GM12801 (cell line): Measurements from ENCODE around the gene PHF23.

Experiments used
- TF ChIP-seq, protein P1 (sequence below): IDR thresholded peaks from one replicate; pipeline ENCODE4 v1.5.1; 2011; ENCODE audit warnings: control low read depth; ENCODE audit not compliant: insufficient read length; ENCODE audit errors: extremely low read depth

PHF23 gene

DNA sequence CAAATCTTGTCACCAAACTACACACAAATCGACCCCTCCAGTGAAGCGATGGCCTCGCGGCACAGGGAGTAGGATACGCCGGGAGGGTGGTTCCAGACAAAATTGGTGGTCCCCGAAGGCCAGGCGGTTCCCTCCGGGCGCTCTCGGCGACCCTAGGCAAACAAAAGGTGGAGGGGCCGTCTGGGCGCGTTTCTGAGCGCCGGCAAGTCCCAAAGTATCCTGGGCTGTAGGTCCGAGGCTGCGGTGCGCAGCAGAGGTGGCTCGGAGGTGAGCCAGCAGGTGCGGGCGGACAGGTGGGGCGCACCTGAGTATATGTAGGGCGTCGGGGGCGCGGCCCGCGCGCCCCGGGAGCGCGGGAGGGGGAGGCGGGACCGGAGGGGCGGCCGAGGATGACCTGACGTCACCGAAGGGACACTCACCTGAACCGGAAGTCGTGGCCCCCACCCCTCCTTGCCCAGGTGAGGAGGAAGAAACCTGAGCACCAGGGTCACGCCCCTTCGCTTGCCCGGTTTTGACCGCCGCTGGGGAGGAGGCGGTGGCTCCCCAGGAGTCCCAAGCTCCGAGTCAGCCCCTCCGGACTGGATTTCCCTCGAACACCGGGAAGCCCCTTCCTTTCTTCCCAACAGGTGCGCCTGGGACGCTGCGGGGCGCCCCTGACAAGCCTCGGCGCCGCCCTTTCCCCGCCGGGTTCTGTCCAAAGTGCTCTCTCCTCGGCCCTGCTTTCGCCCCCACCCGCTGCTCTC is 23.1 kb upstream of the PHF23 start, which contains the start of gene CLDN7:
Gene CLDN7 (minus strand): TSS at position 287 of the 743 bp plus-strand sequence. CDS start 435 bp downstream, outside the sequence.
- TF ChIP-seq, protein P1, sequence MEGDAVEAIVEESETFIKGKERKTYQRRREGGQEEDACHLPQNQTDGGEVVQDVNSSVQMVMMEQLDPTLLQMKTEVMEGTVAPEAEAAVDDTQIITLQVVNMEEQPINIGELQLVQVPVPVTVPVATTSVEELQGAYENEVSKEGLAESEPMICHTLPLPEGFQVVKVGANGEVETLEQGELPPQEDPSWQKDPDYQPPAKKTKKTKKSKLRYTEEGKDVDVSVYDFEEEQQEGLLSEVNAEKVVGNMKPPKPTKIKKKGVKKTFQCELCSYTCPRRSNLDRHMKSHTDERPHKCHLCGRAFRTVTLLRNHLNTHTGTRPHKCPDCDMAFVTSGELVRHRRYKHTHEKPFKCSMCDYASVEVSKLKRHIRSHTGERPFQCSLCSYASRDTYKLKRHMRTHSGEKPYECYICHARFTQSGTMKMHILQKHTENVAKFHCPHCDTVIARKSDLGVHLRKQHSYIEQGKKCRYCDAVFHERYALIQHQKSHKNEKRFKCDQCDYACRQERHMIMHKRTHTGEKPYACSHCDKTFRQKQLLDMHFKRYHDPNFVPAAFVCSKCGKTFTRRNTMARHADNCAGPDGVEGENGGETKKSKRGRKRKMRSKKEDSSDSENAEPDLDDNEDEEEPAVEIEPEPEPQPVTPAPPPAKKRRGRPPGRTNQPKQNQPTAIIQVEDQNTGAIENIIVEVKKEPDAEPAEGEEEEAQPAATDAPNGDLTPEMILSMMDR = no peak

DNA sequence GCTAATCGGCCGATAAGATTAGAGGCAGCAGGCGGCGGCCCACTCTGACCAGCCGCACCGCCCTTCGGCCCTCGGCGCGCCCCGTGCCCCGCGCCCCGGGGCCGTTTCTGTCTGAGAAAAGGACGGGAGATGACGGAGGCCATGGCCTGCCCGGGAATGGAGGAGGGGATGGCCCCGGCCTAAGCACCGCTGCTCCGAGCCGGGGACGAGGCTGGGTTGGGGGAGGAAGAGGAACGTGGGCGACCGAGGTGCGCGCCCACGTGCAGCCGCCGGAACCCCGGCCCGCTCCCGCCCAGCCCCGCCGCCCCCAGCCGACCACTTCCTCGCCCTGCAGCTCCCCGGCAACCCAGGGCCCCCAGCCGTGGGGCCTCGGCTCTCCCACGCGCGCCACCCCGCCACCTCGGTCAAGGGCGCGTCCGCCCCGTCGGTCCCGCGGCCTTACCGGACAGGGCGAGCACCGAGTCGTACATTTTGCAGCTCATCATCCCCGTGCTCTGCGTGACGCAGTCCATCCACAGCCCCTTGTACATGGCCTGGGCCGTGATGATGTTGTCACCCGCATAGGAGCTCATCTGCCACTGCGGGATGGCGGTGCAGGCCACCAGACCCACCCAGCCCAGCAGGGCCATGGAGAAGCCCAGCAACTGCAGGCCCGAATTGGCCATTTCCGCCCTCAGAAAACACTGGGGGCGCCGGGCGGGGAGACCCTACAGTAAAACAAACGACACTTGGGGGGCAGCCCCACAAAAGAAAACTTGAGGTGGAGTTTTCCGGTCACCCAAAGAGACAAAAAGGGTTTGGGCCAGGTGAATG is 22.3 kb upstream of the PHF23 start:
- TF ChIP-seq, protein P1 = no peak

DNA sequence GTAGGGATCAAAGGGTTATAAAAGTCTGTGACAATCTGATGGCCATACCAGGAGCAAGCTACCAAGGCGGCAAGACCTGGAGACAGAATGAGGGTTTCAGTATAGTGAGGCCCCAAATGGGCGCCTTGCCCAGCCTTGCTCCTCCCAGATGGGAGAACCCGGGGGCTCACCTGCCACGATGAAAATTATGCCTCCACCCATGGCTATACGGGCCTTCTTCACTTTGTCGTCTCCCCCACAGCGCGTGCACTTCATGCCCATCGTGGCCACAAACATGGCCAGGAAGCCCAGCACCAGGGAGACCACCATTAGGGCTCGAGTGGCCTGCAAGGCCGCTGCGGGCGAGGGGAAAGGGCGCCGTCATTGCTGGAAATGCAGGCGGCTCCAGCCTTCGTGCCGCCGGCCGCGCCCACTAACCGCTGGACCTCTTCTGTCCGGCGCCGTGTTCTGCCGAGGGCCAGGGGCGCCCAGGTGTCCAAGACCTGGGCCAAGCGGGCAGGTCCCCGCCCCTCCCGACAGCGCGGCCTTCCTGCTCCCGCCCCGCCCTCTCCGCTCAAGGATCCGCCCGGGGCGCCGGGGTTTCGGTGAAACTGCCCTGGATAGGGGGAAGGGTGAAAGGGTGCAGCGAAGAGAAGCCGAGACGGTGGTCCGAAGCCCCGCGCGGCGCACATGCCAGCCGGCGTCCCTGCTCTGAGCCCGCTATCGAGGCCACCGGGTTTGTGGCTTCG is 21.6 kb upstream of the PHF23 start:
- TF ChIP-seq, protein P1 = no peak

DNA sequence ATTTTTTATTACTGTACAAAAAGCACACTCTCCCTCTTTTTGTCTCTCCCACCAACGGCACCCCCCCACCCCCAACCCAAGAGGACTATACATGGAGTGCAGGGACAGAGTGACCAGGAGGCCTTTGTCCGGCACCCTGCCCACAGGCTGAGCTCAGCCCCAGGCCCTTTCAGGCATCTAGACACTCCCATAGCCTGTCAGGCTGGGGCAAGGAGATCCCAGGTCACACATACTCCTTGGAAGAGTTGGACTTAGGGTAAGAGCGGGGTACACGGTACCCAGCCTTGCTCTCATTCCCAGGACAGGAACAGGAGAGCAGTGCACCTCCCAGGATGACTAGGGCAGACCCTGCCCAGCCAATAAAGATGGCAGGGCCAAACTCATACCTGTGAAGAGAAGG is 20.9 kb upstream of the PHF23 start:
- TF ChIP-seq, protein P1 = no peak

DNA sequence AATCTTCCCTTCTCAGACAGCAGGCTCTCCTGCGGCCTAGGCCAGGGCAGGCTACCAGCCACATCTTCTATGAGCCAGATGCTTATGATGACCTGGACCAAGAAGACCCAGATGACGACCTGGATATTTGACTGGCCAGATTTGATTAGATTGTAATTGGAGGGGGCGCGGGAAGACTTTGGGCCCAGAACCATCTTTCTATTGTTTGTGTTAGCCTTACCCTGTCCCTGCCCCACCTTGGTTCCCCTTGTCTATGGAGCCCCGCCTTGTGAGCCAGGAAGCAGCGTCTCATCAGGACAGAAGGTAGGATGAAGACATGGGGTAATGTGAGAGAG is 20.3 kb upstream of the PHF23 start:
- TF ChIP-seq, protein P1 = no peak

DNA sequence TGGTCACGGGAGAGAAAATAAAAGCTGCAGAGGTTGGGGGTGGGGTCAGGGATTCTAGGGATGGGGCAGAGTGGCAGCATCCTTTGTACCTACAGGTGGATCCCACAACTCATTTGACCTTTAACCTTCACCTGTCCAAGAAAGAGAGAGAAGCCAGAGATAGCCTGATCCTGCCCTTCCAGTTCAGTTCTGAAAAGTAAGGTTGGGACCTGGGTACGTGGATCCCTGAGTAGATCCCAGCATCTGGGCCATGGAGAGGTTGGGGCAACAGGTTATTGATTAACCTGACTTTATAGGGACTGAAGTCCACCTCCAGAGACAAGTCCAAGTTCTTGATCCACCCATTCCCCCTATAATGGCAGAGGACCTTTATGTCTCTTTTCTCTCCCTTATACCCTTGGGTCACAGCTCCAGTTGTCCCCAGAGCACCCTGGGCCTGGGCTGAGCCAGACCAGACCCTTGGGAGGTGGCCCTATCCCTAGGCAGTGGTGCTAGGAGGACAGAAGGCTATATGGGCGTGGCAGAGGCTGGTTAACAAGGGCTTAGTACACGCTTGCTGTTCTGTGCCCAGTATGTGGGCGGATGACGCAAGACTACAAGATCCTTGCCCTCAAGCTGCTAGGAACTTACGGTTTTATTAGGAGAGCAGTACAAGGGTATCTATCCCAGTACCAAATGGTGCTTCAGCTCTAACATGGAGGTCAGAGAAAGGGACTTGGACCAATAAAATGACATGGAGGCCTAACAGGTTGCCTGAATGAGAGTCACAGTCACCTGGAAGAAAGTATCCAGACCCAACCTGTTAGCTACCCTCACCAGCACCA is 19.7 kb upstream of the PHF23 start:
- TF ChIP-seq, protein P1 = no peak
